OCI-LY1 (cell line): ENCODE measurements around the gene HDAC2.

Experiments
- EZH2 ChIP-seq: fragments of 200-600 bp; sonication (generic), shearing (Covaris generic); IDR thresholded peaks from 2 replicates; pipeline ENCODE4 v1.8.0; 2017; ENCODE audit warnings: borderline replicate concordance, mixed run types, mild to moderate bottlenecking, antibody characterized with exemption, low read length, moderate library complexity, mixed read lengths
- TF ChIP-seq, protein P1 (sequence below): fragments of 200-600 bp; sonication (generic), shearing (Covaris generic); IDR thresholded peaks from 2 replicates; pipeline ENCODE4 v1.5.1; 2017; ENCODE audit warnings: mild to moderate bottlenecking, antibody characterized with exemption, low read length, moderate library complexity, mixed read lengths

DNA sequence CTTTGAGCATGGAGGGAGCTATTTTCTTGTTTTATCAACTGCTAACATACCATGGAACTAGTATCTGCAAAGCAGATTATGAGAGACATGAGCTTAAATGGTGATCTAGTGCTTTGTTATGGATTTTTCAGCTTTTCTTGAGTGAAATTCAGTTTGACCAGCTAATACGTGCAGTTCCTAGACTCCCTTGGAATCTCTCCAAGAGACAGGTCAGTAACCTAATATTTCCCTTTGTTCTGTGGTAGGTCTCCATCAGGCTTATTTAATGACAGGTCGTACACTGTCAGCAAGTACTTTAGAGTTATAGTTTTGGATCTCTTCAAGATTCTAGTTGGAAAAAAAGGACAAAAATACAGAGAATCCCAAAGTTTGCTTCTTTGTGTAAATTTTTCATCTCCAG, 43.9 kb downstream of the HDAC2 start:
- TF ChIP-seq, protein P1, sequence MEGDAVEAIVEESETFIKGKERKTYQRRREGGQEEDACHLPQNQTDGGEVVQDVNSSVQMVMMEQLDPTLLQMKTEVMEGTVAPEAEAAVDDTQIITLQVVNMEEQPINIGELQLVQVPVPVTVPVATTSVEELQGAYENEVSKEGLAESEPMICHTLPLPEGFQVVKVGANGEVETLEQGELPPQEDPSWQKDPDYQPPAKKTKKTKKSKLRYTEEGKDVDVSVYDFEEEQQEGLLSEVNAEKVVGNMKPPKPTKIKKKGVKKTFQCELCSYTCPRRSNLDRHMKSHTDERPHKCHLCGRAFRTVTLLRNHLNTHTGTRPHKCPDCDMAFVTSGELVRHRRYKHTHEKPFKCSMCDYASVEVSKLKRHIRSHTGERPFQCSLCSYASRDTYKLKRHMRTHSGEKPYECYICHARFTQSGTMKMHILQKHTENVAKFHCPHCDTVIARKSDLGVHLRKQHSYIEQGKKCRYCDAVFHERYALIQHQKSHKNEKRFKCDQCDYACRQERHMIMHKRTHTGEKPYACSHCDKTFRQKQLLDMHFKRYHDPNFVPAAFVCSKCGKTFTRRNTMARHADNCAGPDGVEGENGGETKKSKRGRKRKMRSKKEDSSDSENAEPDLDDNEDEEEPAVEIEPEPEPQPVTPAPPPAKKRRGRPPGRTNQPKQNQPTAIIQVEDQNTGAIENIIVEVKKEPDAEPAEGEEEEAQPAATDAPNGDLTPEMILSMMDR = no peak
- TF ChIP-seq EZH2 = no peak
